Measurements from ENCODE around the gene ANKRD12. TPM values are rescaled to one million over a fixed set of nuclear protein-coding genes. Genes with fewer than 3 reads are reported as not detected.
A peak's percentile ranks its signal among the peaks of the same experiment; 100 is the strongest.
"Not testable (repeated sequence)": the region's sequence is repeated elsewhere in the genome, so short reads cannot be mapped to it uniquely, and the experiment has no call there.

ANKRD12 gene
- 10 to 100 TPM; 32.8 to 80.7 (median 65.6) TPM for total RNA-seq

- WGBS, 2 donors = 0 to 1% methylated on average over 19 to 40 of the region's 95 CpGs
- H3K4me1 ChIP-seq = peaks cover 32 to 48% (median 41%) of the 10 kb centered on the region in 4 donors
- TF ChIP-seq POLR2AphosphoS5 (IDR thresholded peaks at IDR 0.05) = peak; percentile 87 to 93
- TF ChIP-seq, protein P1, sequence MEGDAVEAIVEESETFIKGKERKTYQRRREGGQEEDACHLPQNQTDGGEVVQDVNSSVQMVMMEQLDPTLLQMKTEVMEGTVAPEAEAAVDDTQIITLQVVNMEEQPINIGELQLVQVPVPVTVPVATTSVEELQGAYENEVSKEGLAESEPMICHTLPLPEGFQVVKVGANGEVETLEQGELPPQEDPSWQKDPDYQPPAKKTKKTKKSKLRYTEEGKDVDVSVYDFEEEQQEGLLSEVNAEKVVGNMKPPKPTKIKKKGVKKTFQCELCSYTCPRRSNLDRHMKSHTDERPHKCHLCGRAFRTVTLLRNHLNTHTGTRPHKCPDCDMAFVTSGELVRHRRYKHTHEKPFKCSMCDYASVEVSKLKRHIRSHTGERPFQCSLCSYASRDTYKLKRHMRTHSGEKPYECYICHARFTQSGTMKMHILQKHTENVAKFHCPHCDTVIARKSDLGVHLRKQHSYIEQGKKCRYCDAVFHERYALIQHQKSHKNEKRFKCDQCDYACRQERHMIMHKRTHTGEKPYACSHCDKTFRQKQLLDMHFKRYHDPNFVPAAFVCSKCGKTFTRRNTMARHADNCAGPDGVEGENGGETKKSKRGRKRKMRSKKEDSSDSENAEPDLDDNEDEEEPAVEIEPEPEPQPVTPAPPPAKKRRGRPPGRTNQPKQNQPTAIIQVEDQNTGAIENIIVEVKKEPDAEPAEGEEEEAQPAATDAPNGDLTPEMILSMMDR (IDR thresholded peaks at IDR 0.05) = peak in 1 of 6 experiments; percentile 4
- peak in 3 of 4 donors; percentile 81 to 93 (median 90) for TF ChIP-seq POLR2A (IDR thresholded peaks at IDR 0.05)
- TF ChIP-seq EP300 (IDR thresholded peaks at IDR 0.05) = peak in 2 of 4 donors; percentile 1 to 77
Observed at GRCh38 chr18:9136315-9137155, at the start of gene ANKRD12. TSS of gene ANKRD12 (plus strand) at chr18:9136781. CDS start at chr18:9182433, 45,652 bp downstream.

GRCh38 chr18:9087144-9087543, 49.4 kb upstream of the ANKRD12 start:
- H3K27ac ChIP-seq = no peak overlapping the region
- peaks cover 2 to 16% (median 13%) of the 10 kb centered on the region in 4 donors for H3K4me1 ChIP-seq
- DNase-seq (no peak), ATAC-seq (ENCODE audit: low FRiP score in 2 of 2) (no peak)
- no peaks in the 10 kb centered on the region for H3K36me3 ChIP-seq
- H3K27me3 ChIP-seq = no peaks in the 10 kb centered on the region
- H3K4me3 ChIP-seq = no peak overlapping the region
- WGBS, 2 donors = 94 to 96% methylated on average over 2 of the region's 2 CpGs
- TF ChIP-seq, protein P1 (IDR thresholded peaks at IDR 0.05) = no peak
- TF ChIP-seq POLR2AphosphoS5 (IDR thresholded peaks at IDR 0.05) = no peak
- TF ChIP-seq POLR2A (IDR thresholded peaks at IDR 0.05) = no peak
- no peak for TF ChIP-seq EP300 (IDR thresholded peaks at IDR 0.05)
- H3K9me3 ChIP-seq = no peaks in the 10 kb centered on the region

More at GRCh38 chr18:9136315-9137155, at the start of gene ANKRD12:
- peak within 1 kb of the TSS; percentile 54 to 83 (median 82) for H3K4me3 ChIP-seq
- H3K27ac ChIP-seq = peak within 1 kb of the TSS; percentile 98 to 100 (median 99)
- peak; percentile 98 to 100 for DNase-seq
- H3K9me3 ChIP-seq = no peaks in the 10 kb centered on the region
- H3K36me3 ChIP-seq = peaks cover 0 to 16% (median 3%) of the 10 kb centered on the region in 4 donors
- H3K27me3 ChIP-seq = no peaks in the 10 kb centered on the region
- peak; percentile 99 for ATAC-seq (ENCODE audit: low FRiP score in 2 of 2)

GRCh38 chr18:9088252-9088651, 48.3 kb upstream of the ANKRD12 start:
- WGBS, 2 donors = 95 to 97% methylated on average over 5 of the region's 5 CpGs
- H3K9me3 ChIP-seq = no peaks in the 10 kb centered on the region
- no peak for DNase-seq
- H3K4me3 ChIP-seq = no peak overlapping the region
- no peak overlapping the region for H3K27ac ChIP-seq
- TF ChIP-seq POLR2AphosphoS5 (IDR thresholded peaks at IDR 0.05) (no peak), POLR2A (IDR thresholded peaks at IDR 0.05) (no peak), EP300 (IDR thresholded peaks at IDR 0.05) (no peak)
- TF ChIP-seq, protein P1 (IDR thresholded peaks at IDR 0.05) = no peak
- ATAC-seq (ENCODE audit: low FRiP score in 2 of 2) = no peak
- H3K4me1 ChIP-seq = peaks cover 4 to 8% (median 5%) of the 10 kb centered on the region in 4 donors
- no peaks in the 10 kb centered on the region for H3K27me3 ChIP-seq
- no peaks in the 10 kb centered on the region for H3K36me3 ChIP-seq

- H3K9me3 ChIP-seq; ATAC-seq (ENCODE audit: low FRiP score in 2 of 2); H3K4me3 ChIP-seq; DNase-seq; H3K36me3 ChIP-seq; H3K27ac ChIP-seq; H3K27me3 ChIP-seq; H3K4me1 ChIP-seq: not testable (repeated sequence)
- 94 to 95% methylated on average over 2 of the region's 2 CpGs for WGBS, 2 donors
Observed at GRCh38 chr18:9088727-9089126, 47.9 kb upstream of the ANKRD12 start.

DNA sequence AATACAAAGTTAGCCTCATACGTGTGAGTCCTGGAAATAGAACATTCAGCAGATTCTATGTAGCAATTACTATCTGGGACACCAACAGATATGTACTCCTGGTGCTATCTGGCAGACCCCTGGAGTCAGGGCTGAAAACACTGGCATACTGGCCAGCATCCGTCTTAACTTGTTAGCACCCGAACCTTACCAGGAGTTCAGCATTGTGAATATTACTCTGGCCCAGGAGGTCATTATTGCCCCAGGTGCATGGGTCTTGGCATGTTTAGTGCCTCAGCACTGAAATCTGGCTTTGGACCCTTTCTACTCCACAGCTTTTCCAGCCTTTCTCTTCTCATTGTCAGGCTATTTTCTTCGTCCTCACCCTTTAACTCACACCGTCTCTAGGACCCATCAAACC, 46.0 kb upstream of the ANKRD12 start:
- H3K4me3 ChIP-seq = no peak overlapping the region
- no peak for DNase-seq
- no peak for ATAC-seq (ENCODE audit: low FRiP score in 2 of 2)
- H3K4me1 ChIP-seq = peaks cover 0 to 15% (median 6%) of the 10 kb centered on the region in 4 donors
- 87 to 94% methylated on average over 5 of the region's 5 CpGs for WGBS, 2 donors
- H3K9me3 ChIP-seq = no peaks in the 10 kb centered on the region
- H3K27me3 ChIP-seq = no peaks in the 10 kb centered on the region
- no peaks in the 10 kb centered on the region for H3K36me3 ChIP-seq
- no peak overlapping the region for H3K27ac ChIP-seq
- TF ChIP-seq, protein P1 (IDR thresholded peaks at IDR 0.05) = no peak
- no peak for TF ChIP-seq POLR2A (IDR thresholded peaks at IDR 0.05)
- no peak for TF ChIP-seq POLR2AphosphoS5 (IDR thresholded peaks at IDR 0.05)
- no peak for TF ChIP-seq EP300 (IDR thresholded peaks at IDR 0.05)

Data from upper lobe of left lung (tissue), 6 donors.